Activated B cell treated with CpG ODN at 0.5 μM for 24 hours (primary cell): ENCODE results near the gene CMTM7. TPM values are rescaled to one million over a fixed set of nuclear protein-coding genes. Genes with fewer than 3 reads are reported as not detected.
A peak's percentile ranks its signal among the peaks of the same experiment; 100 is the strongest.

Source experiments
- ATAC-seq: fragments of 200-7000 bp; cut with Tn5 transposase; one replicate; pipeline ENCODE4 v1.10.0; 2021; ENCODE audit warnings: low read depth, mild to moderate bottlenecking, moderate library complexity
- CTCF ChIA-PET: fragments of 350-600 bp; sonication (Branson Sonifier 250); formaldehyde crosslinking; loops from one replicate; lab custom pipeline; 2021; ENCODE audit warnings: antibody characterized with exemption; lab: Charles Lee
- POLR2A ChIA-PET: fragments of 350-600 bp; sonication (Branson Sonifier 250); formaldehyde crosslinking; loops from one replicate; lab custom pipeline; 2021; ENCODE audit warnings: antibody characterized with exemption; lab: Charles Lee
- DNase-seq: peaks from one replicate; pipeline ENCODE4 v3.0.0; 2022
- H3K27ac Mint-ChIP-seq: one replicate; pipeline ENCODE4 v1.8.0; 2020; ENCODE audit warnings: mixed read lengths
- H3K27me3 Mint-ChIP-seq: one replicate; pipeline ENCODE4 v1.8.0; 2021; ENCODE audit warnings: mixed read lengths
- H3K36me3 Mint-ChIP-seq: one replicate; pipeline ENCODE4 v1.8.0; 2021; ENCODE audit warnings: low read depth, mixed read lengths
- H3K4me1 Mint-ChIP-seq: one replicate; pipeline ENCODE4 v1.8.0; 2021; ENCODE audit warnings: mixed read lengths
- H3K4me3 Mint-ChIP-seq: one replicate; pipeline ENCODE4 v1.8.0; 2020; ENCODE audit warnings: mild to moderate bottlenecking, mixed read lengths
- H3K9me3 Mint-ChIP-seq: one replicate; pipeline ENCODE4 v1.8.0; 2020; ENCODE audit warnings: mixed read lengths
- intact Hi-C: fragments of 100-400 bp; cut with micrococcal nuclease; formaldehyde crosslinking; loops from one replicate; pipeline ENCODE4 v1.15.1; 2024
- total RNA-seq: library from RNA; stranded (reverse); gene quantifications from 2 replicates; pipeline ENCODE4 v1.2.3, GENCODE V29; 2022
- TF ChIP-seq, protein P1 (sequence below): fragments of 200-600 bp; IDR thresholded peaks from one replicate; pipeline ENCODE4 v1.8.0; 2022; ENCODE audit warnings: antibody characterized with exemption, mild to moderate bottlenecking

The CMTM7 gene
- total RNA-seq, 1 donor from 2014 or later, result 82.1 TPM

- POLR2A ChIA-PET, result interaction anchor here (0.7 to 1.9 kb wide), 3 partner anchors 12 to 54 kb away, joined by 3 to 10 read pairs (median 10); partner anchors contain the start of gene CMTM7
- Mint-ChIP-seq H3K27me3 (no peaks in the 10 kb centered on the region), H3K36me3 (peaks cover 32% of the 10 kb centered on the region), H3K9me3 (no peaks in the 10 kb centered on the region), H3K4me1 (peaks cover 90% of the 10 kb centered on the region), H3K4me3 (peak overlapping the region; percentile 41), H3K27ac (peak overlapping the region; percentile 51)
- TF ChIP-seq, protein P1, sequence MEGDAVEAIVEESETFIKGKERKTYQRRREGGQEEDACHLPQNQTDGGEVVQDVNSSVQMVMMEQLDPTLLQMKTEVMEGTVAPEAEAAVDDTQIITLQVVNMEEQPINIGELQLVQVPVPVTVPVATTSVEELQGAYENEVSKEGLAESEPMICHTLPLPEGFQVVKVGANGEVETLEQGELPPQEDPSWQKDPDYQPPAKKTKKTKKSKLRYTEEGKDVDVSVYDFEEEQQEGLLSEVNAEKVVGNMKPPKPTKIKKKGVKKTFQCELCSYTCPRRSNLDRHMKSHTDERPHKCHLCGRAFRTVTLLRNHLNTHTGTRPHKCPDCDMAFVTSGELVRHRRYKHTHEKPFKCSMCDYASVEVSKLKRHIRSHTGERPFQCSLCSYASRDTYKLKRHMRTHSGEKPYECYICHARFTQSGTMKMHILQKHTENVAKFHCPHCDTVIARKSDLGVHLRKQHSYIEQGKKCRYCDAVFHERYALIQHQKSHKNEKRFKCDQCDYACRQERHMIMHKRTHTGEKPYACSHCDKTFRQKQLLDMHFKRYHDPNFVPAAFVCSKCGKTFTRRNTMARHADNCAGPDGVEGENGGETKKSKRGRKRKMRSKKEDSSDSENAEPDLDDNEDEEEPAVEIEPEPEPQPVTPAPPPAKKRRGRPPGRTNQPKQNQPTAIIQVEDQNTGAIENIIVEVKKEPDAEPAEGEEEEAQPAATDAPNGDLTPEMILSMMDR, result no peak
- ATAC-seq (no peak), DNase-seq (no peak)
- intact Hi-C loops, result loop anchor here (10.0 kb wide), 1 partner anchor 869 kb away; the partner anchor contains the start of gene STT3B
- CTCF ChIA-PET, result interaction anchor here (1.0 to 3.2 kb wide), 3 partner anchors 32 to 64 kb away, joined by 3 to 20 read pairs (median 3); no protein-coding TSS in a partner anchor
These were observed 12.0 kb downstream of the CMTM7 start for GRCh38 chr3:32403663-32404062.

- intact Hi-C loops, result loop anchor here (10.0 kb wide), 1 partner anchor 870 kb away; the partner anchor contains the start of gene STT3B
- ChIA-PET CTCF (interaction anchor here (0.6 to 3.2 kb wide), 2 partner anchors 10 to 63 kb away, joined by 3 to 20 read pairs; no protein-coding TSS in a partner anchor), POLR2A (interaction anchor here (1.2 to 1.9 kb wide), 2 partner anchors 10 to 13 kb away, joined by 6 to 10 read pairs; partner anchors contain the start of gene CMTM7)
- TF ChIP-seq, protein P1, result no peak
- no peaks in the 10 kb centered on the region for H3K27me3 Mint-ChIP-seq
- no peak overlapping the region for H3K27ac Mint-ChIP-seq
- H3K9me3 Mint-ChIP-seq, result no peaks in the 10 kb centered on the region
- H3K4me3 Mint-ChIP-seq, result no peak overlapping the region
- peaks cover 85% of the 10 kb centered on the region for H3K4me1 Mint-ChIP-seq
- ATAC-seq (no peak), DNase-seq (no peak)
- H3K36me3 Mint-ChIP-seq, result peaks cover 32% of the 10 kb centered on the region
These were observed 13.1 kb downstream of the CMTM7 start for GRCh38 chr3:32404714-32405113.

DNA sequence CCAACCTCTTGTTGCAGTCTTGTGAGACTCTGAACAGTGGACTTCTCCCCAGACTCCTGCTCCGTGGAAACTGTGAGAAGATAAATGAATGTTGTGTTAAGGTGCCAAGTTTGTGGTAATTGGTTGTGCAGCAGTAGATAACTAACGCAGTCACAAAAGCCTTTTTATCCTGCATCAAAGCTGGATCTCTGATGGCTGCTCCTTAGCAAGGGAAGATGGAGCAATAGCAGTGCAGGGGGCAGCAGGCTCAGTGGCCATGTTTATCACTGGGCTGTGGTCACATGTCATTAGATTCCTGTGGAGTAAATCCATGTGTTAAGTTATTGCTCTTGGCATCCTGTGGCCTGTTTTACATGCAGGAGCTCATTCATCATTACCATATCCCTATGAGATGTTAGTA, 13.5 kb downstream of the CMTM7 start:
- Mint-ChIP-seq H3K4me3 (no peak overlapping the region), H3K27me3 (no peaks in the 10 kb centered on the region), H3K27ac (no peak overlapping the region), H3K4me1 (peaks cover 86% of the 10 kb centered on the region), H3K9me3 (no peaks in the 10 kb centered on the region), H3K36me3 (peaks cover 32% of the 10 kb centered on the region)
- DNase-seq (no peak), ATAC-seq (no peak)
- TF ChIP-seq, protein P1, result no peak
- intact Hi-C loops, result loop anchor here (10.0 kb wide), 1 partner anchor 870 kb away; the partner anchor contains the start of gene STT3B
- POLR2A ChIA-PET, result interaction anchor here (1.2 kb wide), 1 partner anchor 9 kb away, joined by 6 read pairs; no protein-coding TSS in a partner anchor
- CTCF ChIA-PET, result no interaction called here

- CTCF ChIA-PET, result no interaction called here
- H3K36me3 Mint-ChIP-seq, result peaks cover 35% of the 10 kb centered on the region
- intact Hi-C loops, result loop anchor here (10.0 kb wide), 1 partner anchor 871 kb away; the partner anchor contains the start of gene STT3B
- no peak overlapping the region for H3K4me3 Mint-ChIP-seq
- no peaks in the 10 kb centered on the region for H3K9me3 Mint-ChIP-seq
- no peak for DNase-seq
- peaks cover 80% of the 10 kb centered on the region for H3K4me1 Mint-ChIP-seq
- no peak overlapping the region for H3K27ac Mint-ChIP-seq
- TF ChIP-seq, protein P1, result no peak
- POLR2A ChIA-PET, result interaction anchor here (1.2 kb wide), 1 partner anchor 9 kb away, joined by 6 read pairs; no protein-coding TSS in a partner anchor
- H3K27me3 Mint-ChIP-seq, result no peaks in the 10 kb centered on the region
- ATAC-seq, result no peak
These were observed 14.2 kb downstream of the CMTM7 start for GRCh38 chr3:32405711-32406323.
